ENCODE data around the gene CHST3.

DNA sequence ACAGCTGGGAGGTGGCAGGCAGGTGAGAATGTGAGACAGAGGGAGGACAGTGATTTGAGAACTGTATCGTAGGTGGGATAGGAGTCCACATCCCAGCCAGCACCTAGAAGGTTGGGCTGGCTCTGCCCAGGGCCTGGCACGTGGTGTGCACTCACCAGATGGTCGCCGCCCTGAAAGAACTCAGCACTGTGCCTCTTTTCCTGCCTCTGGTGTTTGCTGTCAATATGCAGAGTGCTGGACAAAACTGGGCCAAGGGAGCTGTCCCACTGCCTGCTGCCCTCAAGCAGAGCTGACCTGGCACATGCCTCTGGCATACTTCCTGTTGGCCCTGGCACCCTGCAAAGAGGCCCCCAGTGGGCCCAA is 36.8 kb downstream of the CHST3 start:
- TF ChIP-seq CTCF (IDR thresholded peaks at IDR 0.05), result no peak
- TF ChIP-seq POLR2A (IDR thresholded peaks at IDR 0.05), result no peak
- TF ChIP-seq POLR2AphosphoS5 (IDR thresholded peaks at IDR 0.05), result no peak

All from suprapubic skin (tissue), 4 donors.